Adrenal gland (tissue), 5 donors: ENCODE data around the gene SLC13A5.

Experiments used
- POLR2A ChIP-seq, 2 donors: fragments of 450-650 bp; IDR thresholded peaks; one replicate each; pipeline ENCODE4 v1.6.1; 2017; ENCODE audit warnings: antibody characterized with exemption in 2 of 2, mild to moderate bottlenecking in 2 of 2, moderate library complexity in 1 of 2
- TF ChIP-seq, protein P1 (sequence below), 6 experiments: fragments of 450-650 bp in 4 of 6; fragments of 200-600 bp in 2 of 6; sonication (generic) in 1 of 6; IDR thresholded peaks; 1 replicate in 5 of 6; 2 replicates in 1 of 6; pipeline versions ENCODE4 v1.5.1 to v1.8.0; 2016 to 2021; ENCODE audit warnings: antibody characterized with exemption in 6 of 6, mild to moderate bottlenecking in 2 of 6, moderate library complexity in 1 of 6
- donor health status: DM: no; HTN: no; CAD: no.

DNA sequence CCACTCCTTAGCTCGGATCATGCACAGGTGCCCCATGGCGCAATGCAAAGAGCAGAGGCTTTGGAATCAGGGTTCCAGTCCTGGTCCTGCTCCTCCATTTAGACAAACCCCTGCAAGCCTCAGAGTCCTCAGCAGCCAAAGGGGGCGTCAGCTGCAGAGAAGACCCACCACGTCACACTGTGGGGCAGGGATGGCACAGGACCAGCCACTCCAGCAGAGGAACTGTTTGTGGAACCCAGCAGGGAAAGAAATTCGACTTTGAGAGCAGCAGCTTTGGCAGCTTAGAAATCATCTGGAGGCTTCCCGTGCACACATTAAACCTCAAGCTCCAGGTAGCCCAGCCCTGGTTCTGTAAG lies 36.4 kb downstream of the SLC13A5 start:
- TF ChIP-seq, protein P1, sequence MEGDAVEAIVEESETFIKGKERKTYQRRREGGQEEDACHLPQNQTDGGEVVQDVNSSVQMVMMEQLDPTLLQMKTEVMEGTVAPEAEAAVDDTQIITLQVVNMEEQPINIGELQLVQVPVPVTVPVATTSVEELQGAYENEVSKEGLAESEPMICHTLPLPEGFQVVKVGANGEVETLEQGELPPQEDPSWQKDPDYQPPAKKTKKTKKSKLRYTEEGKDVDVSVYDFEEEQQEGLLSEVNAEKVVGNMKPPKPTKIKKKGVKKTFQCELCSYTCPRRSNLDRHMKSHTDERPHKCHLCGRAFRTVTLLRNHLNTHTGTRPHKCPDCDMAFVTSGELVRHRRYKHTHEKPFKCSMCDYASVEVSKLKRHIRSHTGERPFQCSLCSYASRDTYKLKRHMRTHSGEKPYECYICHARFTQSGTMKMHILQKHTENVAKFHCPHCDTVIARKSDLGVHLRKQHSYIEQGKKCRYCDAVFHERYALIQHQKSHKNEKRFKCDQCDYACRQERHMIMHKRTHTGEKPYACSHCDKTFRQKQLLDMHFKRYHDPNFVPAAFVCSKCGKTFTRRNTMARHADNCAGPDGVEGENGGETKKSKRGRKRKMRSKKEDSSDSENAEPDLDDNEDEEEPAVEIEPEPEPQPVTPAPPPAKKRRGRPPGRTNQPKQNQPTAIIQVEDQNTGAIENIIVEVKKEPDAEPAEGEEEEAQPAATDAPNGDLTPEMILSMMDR (IDR thresholded peaks at IDR 0.05) = no peak
- no peak for TF ChIP-seq POLR2A (IDR thresholded peaks at IDR 0.05)
